Right ventricle myocardium superior (tissue), 1 donor: ENCODE results near the gene LRR1. TPM values are rescaled to one million over a fixed set of nuclear protein-coding genes. Genes with fewer than 3 reads are reported as not detected.
"Not testable (repeated sequence)": the region's sequence is repeated elsewhere in the genome, so short reads cannot be mapped to it uniquely, and the experiment has no call there.

Source experiments
- ATAC-seq: fragments of 200-7000 bp; cut with Tn5 transposase; one replicate; pipeline ENCODE4 v1.9.1; 2020; ENCODE audit warnings: mild to moderate bottlenecking; ENCODE audit not compliant: poor library complexity
- DNase-seq: peaks from one replicate; pipeline ENCODE4 v3.0.0-alpha.2; 2020
- intact Hi-C: fragments of 100-400 bp; cut with DNase I; formaldehyde crosslinking; loops from one replicate; pipeline ENCODE4 v1.11.2; 2022
- total RNA-seq: library from RNA; stranded (reverse); fragmentation: NEBNext Ultra II Directional; extraction: Animal tissue kit (Norgen Biotek cat#: 25700); gene quantifications from one replicate; pipeline ENCODE4 v1.2.1, GENCODE V29; 2021
- donor health status: DM: no; HTN: yes; CAD: no; lungs with severe emphysema.

Gene LRR1
- total RNA-seq, 1 donor from 2014 or later, result 5.1 TPM

DNA sequence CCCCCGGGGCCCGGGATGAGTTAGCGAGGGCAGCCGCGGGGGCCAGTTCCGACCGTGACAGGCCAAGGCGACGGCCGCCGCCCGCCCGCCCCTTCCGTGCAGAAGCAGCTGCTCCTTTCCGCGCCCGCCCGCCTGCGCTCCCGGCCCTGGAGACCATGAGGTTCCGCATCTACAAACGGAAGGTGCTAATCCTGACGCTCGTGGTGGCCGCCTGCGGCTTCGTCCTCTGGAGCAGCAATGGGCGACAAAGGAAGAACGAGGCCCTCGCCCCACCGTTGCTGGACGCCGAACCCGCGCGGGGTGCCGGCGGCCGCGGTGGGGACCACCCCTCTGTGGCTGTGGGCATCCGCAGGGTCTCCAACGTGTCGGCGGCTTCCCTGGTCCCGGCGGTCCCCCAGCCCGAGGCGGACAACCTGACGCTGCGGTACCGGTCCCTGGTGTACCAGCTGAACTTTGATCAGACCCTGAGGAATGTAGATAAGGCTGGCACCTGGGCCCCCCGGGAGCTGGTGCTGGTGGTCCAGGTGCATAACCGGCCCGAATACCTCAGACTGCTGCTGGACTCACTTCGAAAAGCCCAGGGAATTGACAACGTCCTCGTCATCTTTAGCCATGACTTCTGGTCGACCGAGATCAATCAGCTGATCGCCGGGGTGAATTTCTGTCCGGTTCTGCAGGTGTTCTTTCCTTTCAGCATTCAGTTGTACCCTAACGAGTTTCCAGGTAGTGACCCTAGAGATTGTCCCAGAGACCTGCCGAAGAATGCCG, 22.6 kb downstream of the LRR1 start:
- ATAC-seq (peak; percentile 73), DNase-seq (peak; percentile 89)
- intact Hi-C loops, result no loop called here

DNA sequence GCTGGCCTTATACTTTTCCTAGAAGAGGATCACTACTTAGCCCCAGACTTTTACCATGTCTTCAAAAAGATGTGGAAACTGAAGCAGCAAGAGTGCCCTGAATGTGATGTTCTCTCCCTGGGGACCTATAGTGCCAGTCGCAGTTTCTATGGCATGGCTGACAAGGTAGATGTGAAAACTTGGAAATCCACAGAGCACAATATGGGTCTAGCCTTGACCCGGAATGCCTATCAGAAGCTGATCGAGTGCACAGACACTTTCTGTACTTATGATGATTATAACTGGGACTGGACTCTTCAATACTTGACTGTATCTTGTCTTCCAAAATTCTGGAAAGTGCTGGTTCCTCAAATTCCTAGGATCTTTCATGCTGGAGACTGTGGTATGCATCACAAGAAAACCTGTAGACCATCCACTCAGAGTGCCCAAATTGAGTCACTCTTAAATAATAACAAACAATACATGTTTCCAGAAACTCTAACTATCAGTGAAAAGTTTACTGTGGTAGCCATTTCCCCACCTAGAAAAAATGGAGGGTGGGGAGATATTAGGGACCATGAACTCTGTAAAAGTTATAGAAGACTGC, 23.4 kb downstream of the LRR1 start:
- intact Hi-C loops, result no loop called here
- DNase-seq (no peak), ATAC-seq (no peak)

DNA sequence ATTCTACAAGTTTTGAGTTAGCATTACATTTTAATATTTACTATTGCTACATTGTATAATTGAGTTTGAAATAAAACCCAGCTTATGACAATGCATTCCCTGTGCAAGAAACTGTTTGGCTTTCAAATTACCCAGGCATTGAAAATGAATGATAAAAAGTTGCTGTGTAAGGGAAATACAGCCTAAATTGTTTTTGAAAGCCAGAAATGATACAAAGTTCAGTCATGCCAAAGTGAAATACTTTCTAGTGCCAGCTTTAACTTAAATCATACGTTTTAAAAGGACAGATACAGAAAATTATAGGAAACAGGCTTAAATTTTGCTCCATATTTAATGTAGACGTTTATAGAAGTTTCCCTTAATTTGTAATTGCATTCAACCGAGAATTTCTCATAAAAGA, 24.6 kb downstream of the LRR1 start:
- DNase-seq, result no peak
- intact Hi-C loops, result no loop called here
- no peak for ATAC-seq

DNA sequence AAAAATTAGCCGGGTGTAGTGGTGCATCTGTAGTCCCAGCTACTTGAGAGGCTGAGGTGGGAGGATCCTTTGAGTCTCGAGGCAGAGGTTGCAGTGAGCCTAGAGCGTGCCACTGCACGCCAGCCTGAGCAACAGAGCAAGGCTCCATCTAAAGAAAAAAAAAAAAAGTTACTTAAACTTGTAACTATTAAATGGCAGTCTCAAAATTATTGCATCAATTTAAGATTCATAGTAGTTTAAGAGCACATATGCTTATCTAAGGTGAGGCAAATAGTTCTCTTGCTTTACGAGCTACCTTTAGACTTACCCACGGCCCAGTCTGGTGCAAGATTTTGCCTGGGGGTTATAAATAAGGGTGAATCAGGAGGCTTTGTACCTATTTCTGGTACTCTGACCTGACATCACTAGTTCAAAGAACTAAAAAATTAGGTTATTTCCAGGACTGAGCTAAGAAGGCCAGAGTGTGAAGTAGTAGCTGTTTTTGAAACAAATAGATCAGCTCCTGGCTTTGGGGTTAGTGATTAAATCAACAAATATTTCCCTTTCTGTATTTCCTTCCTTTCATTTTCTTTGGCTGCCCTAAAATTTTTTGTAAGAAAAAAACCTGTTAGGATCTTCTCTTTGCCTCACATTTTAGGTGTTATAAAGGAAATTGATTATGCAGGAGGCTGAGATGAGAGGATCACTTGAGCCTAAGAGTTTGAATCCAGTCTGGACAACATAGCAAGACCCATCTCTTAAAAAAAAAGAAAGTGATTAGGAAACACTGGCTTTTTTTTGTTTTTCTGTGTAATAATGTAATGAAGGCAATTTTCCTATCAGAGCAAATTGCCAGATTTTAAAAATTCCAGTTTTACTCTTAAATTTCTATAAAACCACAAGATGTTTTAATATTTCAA, 25.4 kb downstream of the LRR1 start:
- DNase-seq (no peak), ATAC-seq (no peak)
- intact Hi-C loops, result no loop called here

DNA sequence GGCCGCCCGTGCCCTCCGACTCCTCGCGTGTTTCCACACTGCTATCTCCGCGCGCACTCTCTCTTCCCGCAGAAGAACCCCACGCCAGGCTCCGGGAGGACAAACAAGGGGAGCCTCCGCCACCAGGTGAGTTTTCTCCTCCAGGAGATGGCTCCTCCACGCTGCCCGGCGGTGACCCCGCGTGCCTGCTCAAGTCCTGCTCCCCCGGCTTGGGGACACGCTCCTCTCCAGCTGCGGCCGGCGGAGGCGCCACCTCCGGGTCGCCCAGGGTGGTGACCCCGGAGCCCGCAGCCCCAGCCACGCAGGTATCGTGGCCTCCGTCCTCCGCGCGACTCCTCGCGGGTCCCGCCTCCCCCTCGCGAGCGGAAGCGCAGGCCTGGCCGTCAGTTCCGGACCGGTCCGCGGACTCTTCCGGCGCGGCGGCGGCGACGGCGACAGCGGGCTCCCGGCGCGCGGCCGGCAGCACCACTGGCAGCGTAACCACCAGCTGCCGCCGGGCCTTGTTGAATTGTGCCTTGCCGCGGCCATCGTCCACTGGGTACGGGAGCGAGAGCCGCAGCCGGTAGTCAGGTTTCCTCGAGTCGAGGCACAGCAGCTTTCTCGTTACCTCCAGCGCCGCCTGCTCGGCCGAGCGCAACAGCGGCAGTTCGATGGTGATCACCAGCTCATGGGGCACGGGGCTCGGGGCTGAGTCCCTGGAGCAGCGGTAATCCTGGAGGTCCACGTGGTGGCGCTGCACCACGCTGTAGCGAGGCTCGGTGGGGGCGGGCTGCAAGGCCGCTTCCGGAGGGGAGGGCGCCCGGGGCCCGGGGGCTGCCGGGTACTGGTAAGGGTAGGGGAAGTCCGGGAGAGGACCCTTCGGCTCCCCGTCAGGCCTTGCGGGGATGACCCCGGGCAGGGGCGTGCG, 35.2 kb downstream of the LRR1 start:
- ATAC-seq (peak; percentile 96), DNase-seq (peak; percentile 94)
- intact Hi-C loops, result loop anchor here (1.0 kb wide), 1 partner anchor 134 kb away; the partner anchor contains the start of gene KLHDC2

DNA sequence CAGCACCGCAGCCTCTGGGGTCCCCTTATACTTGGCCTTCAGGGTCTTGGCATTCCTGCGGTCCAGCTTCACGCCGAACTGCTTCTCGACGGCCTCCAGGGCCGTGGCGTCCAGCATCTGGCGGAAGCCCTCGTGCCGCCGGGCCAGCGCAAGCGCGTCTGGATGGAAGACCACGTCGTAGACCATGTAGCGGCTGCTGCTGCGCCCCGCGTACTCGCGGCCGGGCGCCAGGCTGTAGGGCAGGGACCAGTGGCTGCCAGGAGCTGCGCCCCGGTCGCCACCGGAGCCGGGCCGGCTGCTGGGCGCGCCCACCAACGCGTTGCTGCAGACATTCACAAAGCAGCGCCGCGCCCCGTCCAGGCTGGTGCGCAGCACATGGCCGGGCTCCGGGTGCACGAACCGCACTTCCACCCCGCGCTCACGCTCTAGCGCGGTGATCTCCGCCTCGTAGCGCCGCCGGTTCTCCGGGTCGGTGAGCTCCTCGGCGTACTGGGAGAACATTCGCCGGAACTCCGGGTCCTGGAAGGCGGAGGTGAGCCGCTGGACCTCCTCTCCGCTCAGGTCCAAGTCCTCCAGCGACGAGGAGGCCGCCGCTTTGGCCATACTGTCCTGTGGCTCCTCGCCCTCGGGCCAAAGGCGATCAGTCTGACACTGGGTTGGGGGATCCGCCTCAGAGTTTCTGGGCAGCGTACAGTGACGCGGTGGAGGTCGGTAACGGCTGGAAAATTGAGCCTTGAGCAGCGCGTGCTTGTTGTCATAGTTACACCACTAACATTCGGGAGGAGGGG, 36.0 kb downstream of the LRR1 start, which contains the start of gene DNAAF2:
Gene DNAAF2, minus strand, starts transcription at position 698 of the 788 bp plus-strand sequence. Its CDS starts 95 bp downstream, at position 603.
- ATAC-seq (peak; percentile 56), DNase-seq (peak; percentile 71)
- intact Hi-C loops, result loop anchor here (1.0 to 5.0 kb wide), 2 partner anchors 58 to 134 kb away; partner anchors contain the start of genes KLHDC1 and KLHDC2

DNA sequence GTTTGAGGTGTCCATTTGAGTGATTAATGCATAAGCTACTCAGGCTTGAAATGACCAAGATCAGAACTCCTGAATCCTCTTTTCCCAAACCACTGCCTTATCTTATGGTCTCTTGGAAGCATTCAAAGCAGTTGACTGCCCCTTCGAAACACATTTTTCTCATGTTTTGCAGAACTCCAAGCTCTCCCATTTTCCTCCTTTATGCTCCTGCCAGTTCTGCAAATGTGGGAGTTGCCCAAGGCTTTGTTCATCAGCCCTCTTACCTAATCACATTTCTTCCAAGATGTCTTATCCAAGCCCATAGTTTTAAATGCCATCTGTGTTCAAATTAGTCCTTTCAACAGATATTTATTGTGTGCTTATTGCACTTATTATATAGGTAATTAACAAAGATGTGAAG, 38.1 kb downstream of the LRR1 start:
- intact Hi-C loops, result loop anchor here (5.0 kb wide), 1 partner anchor 55 kb away; the partner anchor contains the start of gene KLHDC1
- ATAC-seq (no peak), DNase-seq (no peak)

DNA sequence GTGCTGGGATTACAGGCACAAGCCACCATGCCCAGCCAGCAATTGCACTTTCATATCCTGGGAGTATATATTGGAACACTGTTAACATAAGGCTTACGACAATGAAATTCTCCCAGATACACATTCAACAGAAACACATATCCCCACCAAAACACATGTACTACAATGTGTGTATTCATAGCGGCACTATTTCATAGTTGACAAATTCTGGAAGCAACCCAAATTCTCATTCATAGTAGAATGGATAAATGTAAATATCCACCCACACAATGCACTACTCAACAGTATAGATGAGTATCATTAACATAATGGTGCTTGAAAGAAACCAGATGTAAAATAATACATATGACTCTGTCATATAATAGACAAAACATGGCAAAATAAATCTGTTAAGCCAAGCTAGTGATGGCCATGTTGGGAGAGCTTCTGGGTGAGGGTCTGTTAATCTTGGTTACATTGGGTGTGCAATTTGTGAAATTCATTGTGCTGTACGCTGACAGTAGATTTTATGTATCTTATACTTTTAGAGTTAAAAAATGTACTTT, 38.9 kb downstream of the LRR1 start:
- DNase-seq (no peak), ATAC-seq (no peak)
- intact Hi-C loops, result loop anchor here (5.0 kb wide), 1 partner anchor 55 kb away; the partner anchor contains the start of gene KLHDC1

DNA sequence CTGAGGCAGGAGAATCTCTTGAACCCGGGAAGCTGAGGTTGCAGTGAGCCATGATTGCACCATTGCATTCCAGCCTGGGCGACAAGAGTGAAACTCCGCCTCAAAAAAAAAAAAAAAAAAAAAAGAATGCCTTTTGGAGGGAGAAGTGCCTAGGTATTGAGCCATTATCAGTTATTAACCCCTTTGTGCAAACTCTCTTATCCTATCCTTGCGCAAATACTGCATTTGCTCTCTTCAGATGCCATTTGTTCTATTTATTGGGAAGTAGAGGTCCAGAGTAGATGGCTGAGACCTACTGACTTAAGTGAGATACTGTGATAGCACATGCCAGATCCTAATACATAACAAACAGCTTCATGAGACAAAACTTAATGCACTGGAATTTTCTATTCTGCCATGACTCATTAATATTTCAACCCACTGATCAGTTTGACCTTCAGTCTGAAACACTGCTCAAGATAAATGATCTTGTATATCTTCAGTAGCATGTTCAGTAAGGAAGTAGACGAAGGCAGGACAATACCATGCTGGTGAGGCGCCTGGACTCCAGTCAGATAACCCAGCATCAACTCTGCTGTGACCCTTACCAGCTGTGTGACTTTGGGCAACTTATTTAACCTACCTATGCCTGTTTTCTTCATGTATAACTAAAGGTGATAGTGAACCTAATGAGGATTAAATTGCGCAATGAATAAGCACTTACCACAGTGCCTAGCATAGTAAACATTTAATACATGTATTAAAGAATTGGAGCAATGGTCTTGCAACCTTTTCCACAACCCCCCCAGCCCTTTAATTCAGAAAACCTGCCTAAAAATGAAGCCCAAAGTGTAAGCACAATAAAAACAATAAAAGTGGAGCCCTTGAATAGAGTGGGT, 42.0 kb downstream of the LRR1 start:
- intact Hi-C loops, result no loop called here
- DNase-seq (no peak), ATAC-seq (no peak)

DNA sequence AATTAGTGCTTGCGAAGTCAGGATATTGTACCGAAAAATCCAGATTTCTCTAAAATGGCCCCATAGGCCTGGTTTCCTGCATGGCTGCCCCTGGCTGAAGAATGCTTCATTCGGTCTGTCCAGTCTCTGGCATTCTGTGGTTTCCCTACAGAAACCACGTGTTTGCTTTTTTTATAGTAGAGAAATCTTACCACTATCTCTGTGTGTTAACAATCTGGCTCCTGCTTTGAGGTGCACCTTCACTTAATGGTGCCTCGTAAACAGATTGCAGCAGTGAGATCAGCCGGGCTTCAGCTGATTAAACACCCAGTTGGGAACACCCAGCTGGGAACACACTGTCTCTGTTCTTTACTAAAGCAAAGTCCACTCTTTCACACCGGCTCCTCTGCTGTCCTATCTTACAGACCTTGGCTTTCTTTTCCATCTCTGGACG, 43.0 kb downstream of the LRR1 start:
- intact Hi-C loops, result no loop called here
- peak; percentile 87 for ATAC-seq

DNA sequence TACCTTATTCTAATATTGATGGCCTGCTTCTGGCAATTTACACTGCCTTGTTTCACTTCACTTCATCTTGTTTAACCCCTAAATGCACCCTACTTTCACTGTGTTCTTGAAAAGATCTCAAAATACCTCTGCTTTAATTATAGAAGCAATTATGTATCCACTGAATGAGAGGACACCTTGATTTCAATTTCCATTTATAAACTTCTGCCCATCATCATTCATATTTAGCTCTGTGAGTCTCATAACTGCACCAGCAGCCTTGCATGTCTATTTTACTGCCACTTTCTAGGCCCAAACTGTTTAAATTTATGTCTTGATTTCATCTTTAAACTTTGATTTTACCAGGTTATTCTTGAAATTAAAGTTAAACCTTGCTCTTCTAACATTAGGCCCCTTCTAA, 43.4 kb downstream of the LRR1 start:
- intact Hi-C loops, result no loop called here
- DNase-seq (no peak), ATAC-seq (peak; percentile 45)

More for the DNA sequence above, 43.0 kb downstream of the LRR1 start:
- DNase-seq, result no peak

DNA sequence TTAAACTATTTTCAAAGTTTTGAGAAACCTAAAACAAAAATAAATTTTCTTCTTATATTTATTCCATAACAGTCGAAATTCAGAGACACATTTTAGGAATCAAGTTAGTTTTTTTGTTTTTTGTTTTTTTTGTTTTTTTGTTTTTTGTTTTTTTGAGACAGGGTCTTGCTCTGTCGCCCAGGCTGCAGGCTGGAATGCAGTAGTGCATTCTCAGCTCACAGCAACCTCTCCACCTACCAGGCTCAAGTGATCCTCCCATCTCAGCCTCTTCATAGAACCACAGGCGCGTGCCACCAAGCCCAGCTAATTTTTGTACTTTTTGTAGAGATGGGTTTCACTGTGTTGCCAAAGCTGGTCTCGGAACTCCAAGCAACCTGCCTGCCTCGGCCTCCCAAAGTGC, 54.8 kb downstream of the LRR1 start:
- ATAC-seq (no peak), DNase-seq (no peak)
- intact Hi-C loops, result no loop called here

DNA sequence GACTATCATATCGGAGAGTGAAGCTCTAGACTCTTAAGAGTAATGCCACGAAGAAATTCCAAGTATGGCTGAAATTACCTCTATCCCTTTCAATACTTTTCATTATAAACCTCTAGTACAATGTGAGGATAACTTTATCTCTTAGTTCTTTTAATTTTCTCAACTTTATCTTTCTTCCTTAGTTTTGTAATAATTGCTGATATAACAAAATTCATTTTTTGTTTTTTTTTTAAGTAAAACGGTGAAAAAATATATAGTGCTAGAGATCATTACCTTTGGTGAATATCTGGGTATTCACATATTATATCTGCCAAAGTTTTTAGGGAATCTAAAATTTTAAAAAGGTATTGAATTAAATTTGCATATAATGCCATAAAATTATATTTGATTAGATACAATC, 55.8 kb downstream of the LRR1 start:
- DNase-seq, result no peak
- intact Hi-C loops, result no loop called here
- no peak for ATAC-seq

DNA sequence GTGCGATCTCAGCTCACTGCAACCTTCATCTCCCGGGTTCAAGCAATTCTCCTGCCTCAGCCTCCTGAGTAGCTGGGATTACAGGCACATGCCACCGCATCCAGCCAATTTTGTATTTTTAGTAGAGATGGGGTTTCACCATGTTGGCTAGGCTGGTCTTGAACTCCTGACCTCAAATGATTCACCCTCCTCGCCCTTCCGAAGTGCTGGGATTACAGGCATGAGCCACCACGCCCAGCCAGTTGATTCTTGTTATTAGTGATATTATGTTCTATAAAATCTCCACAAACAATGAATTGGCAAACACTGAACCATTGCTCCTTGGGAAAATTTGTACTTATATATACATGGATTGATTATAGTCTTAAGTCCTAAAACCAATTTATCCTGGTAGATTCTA, 58.8 kb downstream of the LRR1 start:
- DNase-seq, intact Hi-C loops, ATAC-seq: not testable (repeated sequence)

DNA sequence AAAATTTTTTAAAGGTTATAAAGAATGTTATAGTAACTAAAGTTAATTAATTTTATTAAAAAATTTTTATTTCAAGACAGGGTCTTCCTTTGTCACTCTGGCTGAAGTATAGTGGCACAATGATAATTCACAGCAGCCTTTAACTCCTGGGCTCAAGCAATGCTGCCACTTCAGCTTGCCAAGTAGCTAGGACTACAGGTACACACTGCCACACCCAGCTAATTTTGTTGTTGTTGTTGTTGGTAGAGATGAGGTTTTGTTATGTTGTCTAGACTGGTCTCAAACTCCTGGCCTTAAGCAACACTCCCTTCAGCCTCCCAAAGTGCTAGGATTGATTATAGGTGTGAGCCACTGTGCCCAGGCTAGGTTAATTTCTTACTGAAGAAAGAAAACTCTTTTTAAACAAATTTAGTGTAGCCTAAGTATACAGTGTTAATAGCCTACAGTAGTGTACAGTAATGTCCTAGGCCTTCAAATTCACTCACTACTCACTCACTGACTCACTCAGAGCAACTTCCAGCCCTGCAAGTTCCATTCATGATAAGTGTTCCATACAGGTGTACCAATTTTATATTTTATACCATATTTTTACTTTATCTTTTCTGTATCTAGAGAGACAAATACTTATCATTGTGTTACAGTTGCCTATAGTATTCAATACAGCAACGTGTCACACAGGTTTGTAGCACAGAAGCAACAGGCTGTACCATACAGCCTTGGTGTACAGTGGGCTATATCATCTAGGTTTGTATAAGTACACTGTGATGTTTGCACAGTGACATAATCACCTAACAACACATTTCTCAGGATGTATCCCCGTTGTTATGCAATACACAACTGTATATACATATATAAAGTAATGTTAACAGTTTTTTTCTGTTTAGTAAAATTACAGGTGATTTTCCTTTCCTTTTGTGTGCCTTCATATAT, 61.1 kb downstream of the LRR1 start:
- DNase-seq (no peak), ATAC-seq (no peak)
- intact Hi-C loops, result no loop called here
